Loucy (cell line): ENCODE data around the gene VAMP1.

Source experiments
- H2AFZ ChIP-seq: fragments of 200-600 bp; sonication (generic); 2 replicates; pipeline ENCODE4 v1.6.0; 2016; ENCODE audit warnings: antibody characterized with exemption, mild to moderate bottlenecking, low read length, moderate library complexity
- H3F3A ChIP-seq: fragments of 200-600 bp; 2 replicates; pipeline ENCODE4 v1.6.0; 2016; ENCODE audit warnings: antibody characterized with exemption, low read depth, mild to moderate bottlenecking
- H3K27me3 ChIP-seq: fragments of 200-600 bp; sonication (generic); 2 replicates; pipeline ENCODE4 v1.6.1; 2014; ENCODE audit warnings: low read length, mild to moderate bottlenecking; ENCODE audit not compliant: insufficient read depth, poor library complexity, severe bottlenecking
- H3K36me3 ChIP-seq: fragments of 200-600 bp; sonication (generic); 2 replicates; pipeline ENCODE4 v1.6.1; 2016; ENCODE audit warnings: low read length; ENCODE audit not compliant: insufficient read depth
- H3K4me1 ChIP-seq: fragments of 200-600 bp; sonication (generic); 2 replicates; pipeline ENCODE4 v1.5.1; 2014; ENCODE audit warnings: low read length, mild to moderate bottlenecking; ENCODE audit not compliant: insufficient read depth, poor library complexity, severe bottlenecking
- H3K4me2 ChIP-seq: fragments of 200-600 bp; sonication (generic); 2 replicates; pipeline ENCODE4 v1.6.0; 2014; ENCODE audit warnings: antibody characterized with exemption, low read length, low read depth, mild to moderate bottlenecking; ENCODE audit not compliant: poor library complexity, severe bottlenecking
- H3K4me3 ChIP-seq: fragments of 200-600 bp; sonication (generic); 2 replicates; pipeline ENCODE4 v1.5.1; 2014; ENCODE audit warnings: low read length, mild to moderate bottlenecking, mixed read lengths; ENCODE audit not compliant: poor library complexity, severe bottlenecking
- H3K79me2 ChIP-seq: fragments of 200-600 bp; sonication (generic); 2 replicates; pipeline ENCODE4 v1.6.1; 2014; ENCODE audit warnings: low read length; ENCODE audit not compliant: insufficient read depth
- H3K9ac ChIP-seq: fragments of 200-600 bp; sonication (generic); 2 replicates; pipeline ENCODE4 v1.6.0; 2014; ENCODE audit warnings: mild to moderate bottlenecking, low read depth, low read length, moderate library complexity; ENCODE audit not compliant: poor library complexity, severe bottlenecking
- H3K9me2 ChIP-seq: fragments of 200-600 bp; sonication (generic); replicated peaks from 2 replicates; pipeline ENCODE4 v1.6.1; 2016; ENCODE audit warnings: low read depth, low read length, mixed read lengths
- H3K9me3 ChIP-seq: fragments of 200-600 bp; sonication (generic); 2 replicates; pipeline ENCODE4 v1.6.1; 2014; ENCODE audit warnings: mild to moderate bottlenecking, antibody characterized with exemption, low read length, low read depth; ENCODE audit not compliant: insufficient read depth
- H4K20me1 ChIP-seq: fragments of 200-600 bp; sonication (generic); 2 replicates; pipeline ENCODE4 v1.6.0; 2014; ENCODE audit warnings: antibody characterized with exemption, low read length, mild to moderate bottlenecking; ENCODE audit not compliant: insufficient read depth, poor library complexity, severe bottlenecking
- EZH2phosphoT487 ChIP-seq: fragments of 200-600 bp; IDR thresholded peaks from 2 replicates; pipeline ENCODE4 v1.6.1; 2018; ENCODE audit warnings: antibody characterized with exemption, mild to moderate bottlenecking, moderate library complexity, borderline replicate concordance
- TF ChIP-seq, protein P1 (sequence below): fragments of 200-600 bp; sonication (generic); conservative IDR thresholded peaks from 2 replicates; pipeline ENCODE4 v1.5.1; 2014; ENCODE audit warnings: mild to moderate bottlenecking, antibody characterized with exemption, low read length

Gene VAMP1

DNA sequence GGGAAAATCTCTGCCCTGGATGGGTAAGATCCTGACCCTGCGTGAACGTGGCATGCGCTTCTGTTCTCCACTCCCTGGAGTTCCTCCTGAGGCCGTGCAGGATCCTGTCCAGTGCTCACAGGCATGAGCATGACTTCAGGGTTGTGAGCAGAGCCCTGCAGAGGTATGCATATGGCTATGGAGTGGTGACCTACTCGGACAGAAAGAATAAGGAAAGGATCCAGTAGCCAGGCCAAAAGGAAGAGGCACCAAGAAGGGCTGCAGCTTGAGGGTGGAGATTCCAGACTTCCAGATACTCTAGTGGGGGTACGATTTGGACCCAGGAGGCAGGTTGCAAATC, 46.5 kb downstream of the VAMP1 start:
- Histone ChIP-seq H4K20me1 (no peaks in the 10 kb centered on the region), H3K9ac (no peak overlapping the region), H3K4me3 (no peak overlapping the region), H3K9me2 (no peaks in the 10 kb centered on the region), H3K4me1 (peaks cover 17% of the 10 kb centered on the region), H3K4me2 (peak overlapping the region; percentile 45), H3K36me3 (no peaks in the 10 kb centered on the region), H3F3A (no peaks in the 10 kb centered on the region), H3K27me3 (no peaks in the 10 kb centered on the region), H3K79me2 (no peaks in the 10 kb centered on the region), H3K9me3 (no peaks in the 10 kb centered on the region), H2AFZ (peak overlapping the region; percentile 90)
- TF ChIP-seq EZH2phosphoT487 = no peak
- TF ChIP-seq, protein P1, sequence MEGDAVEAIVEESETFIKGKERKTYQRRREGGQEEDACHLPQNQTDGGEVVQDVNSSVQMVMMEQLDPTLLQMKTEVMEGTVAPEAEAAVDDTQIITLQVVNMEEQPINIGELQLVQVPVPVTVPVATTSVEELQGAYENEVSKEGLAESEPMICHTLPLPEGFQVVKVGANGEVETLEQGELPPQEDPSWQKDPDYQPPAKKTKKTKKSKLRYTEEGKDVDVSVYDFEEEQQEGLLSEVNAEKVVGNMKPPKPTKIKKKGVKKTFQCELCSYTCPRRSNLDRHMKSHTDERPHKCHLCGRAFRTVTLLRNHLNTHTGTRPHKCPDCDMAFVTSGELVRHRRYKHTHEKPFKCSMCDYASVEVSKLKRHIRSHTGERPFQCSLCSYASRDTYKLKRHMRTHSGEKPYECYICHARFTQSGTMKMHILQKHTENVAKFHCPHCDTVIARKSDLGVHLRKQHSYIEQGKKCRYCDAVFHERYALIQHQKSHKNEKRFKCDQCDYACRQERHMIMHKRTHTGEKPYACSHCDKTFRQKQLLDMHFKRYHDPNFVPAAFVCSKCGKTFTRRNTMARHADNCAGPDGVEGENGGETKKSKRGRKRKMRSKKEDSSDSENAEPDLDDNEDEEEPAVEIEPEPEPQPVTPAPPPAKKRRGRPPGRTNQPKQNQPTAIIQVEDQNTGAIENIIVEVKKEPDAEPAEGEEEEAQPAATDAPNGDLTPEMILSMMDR = no peak

DNA sequence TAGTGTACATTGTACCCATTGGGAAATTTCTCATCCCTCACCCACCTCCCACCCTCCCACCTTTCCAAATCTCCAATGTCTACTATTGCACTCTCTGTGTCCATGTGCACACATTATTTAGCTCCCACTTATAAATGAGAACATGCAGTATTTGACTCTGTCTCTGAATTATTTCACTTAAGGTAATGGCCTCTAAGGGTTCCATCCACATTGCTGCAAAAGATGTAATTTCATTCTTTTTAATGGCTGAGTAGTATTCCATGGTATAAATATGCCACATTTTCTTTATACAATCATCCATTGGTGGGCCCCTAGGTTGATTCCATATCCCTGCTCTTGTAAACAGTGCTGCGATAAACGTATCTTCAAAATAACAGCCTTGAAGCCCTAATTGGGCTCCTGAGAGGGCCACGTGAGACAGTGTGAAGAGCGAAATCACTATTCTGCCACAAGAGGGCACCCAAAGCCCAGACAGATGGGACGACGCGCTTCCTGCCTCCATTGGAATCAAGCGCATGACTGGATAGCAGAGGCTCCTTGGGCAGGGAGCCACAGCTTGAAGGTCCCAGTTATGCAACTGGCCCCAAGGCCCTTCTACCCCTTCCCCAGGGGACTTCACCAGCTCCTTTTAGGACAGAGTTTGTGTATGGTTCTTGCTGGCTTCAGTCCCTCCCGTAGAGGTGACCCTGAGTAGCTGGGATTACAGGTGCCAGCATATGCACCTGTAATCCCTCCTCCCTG, 47.0 kb downstream of the VAMP1 start:
- H3K4me1 ChIP-seq = peaks cover 17% of the 10 kb centered on the region
- H3K9me3 ChIP-seq = no peaks in the 10 kb centered on the region
- H3K9me2 ChIP-seq = no peaks in the 10 kb centered on the region
- no peak for TF ChIP-seq EZH2phosphoT487
- TF ChIP-seq, protein P1 = peak; percentile 83
- no peaks in the 10 kb centered on the region for H3K36me3 ChIP-seq
- peak overlapping the region; percentile 90 for H2AFZ ChIP-seq
- no peaks in the 10 kb centered on the region for H3K79me2 ChIP-seq
- H3F3A ChIP-seq = no peaks in the 10 kb centered on the region
- no peaks in the 10 kb centered on the region for H4K20me1 ChIP-seq
- peak overlapping the region; percentile 45 for H3K4me2 ChIP-seq
- H3K27me3 ChIP-seq = no peaks in the 10 kb centered on the region
- no peak overlapping the region for H3K4me3 ChIP-seq
- H3K9ac ChIP-seq = no peak overlapping the region

DNA sequence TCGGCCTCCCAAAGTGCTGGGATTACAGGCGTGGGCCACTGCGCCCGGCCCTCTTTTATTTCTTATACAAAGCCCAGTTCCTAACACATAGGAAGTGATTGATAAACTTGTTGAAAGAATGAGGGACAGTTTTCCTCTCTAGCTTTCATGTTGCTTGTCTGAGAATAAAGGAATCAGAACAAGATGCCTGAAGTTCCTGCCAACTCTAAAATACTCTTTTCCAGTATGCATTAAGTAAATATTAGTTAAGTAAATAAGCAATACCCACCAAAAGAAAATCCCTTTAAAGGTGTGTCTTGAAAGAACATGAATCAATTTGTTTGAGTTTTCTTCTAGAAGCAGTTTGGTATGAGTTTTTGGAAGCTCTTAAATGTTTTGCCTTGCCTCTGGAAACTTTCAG, 50.1 kb downstream of the VAMP1 start:
- no peaks in the 10 kb centered on the region for H3F3A ChIP-seq
- H3K4me3 ChIP-seq = no peak overlapping the region
- no peaks in the 10 kb centered on the region for H3K36me3 ChIP-seq
- TF ChIP-seq EZH2phosphoT487 = no peak
- TF ChIP-seq, protein P1 = no peak
- H3K9ac ChIP-seq = no peak overlapping the region
- no peaks in the 10 kb centered on the region for H3K27me3 ChIP-seq
- H3K4me2 ChIP-seq = no peak overlapping the region
- no peaks in the 10 kb centered on the region for H4K20me1 ChIP-seq
- no peak overlapping the region for H2AFZ ChIP-seq
- H3K9me2 ChIP-seq = no peaks in the 10 kb centered on the region
- no peaks in the 10 kb centered on the region for H3K9me3 ChIP-seq
- H3K4me1 ChIP-seq = peaks cover 10% of the 10 kb centered on the region
- no peaks in the 10 kb centered on the region for H3K79me2 ChIP-seq
